ENCODE results near the gene PANK1. TPM values are rescaled to one million over a fixed set of nuclear protein-coding genes. Genes with fewer than 3 reads are reported as not detected.

The PANK1 gene
- total RNA-seq (2022; extraction: Qiagen RNA extraction): 5.5 to 7.2 TPM (median 6.0 TPM) in 5 replicates

GRCh38 chr10:89644967-89645741, at the start of gene PANK1:
PANK1 (minus strand) TSS chr10:89645242; CDS start chr10:89644891, 351 bp downstream.

DNA sequence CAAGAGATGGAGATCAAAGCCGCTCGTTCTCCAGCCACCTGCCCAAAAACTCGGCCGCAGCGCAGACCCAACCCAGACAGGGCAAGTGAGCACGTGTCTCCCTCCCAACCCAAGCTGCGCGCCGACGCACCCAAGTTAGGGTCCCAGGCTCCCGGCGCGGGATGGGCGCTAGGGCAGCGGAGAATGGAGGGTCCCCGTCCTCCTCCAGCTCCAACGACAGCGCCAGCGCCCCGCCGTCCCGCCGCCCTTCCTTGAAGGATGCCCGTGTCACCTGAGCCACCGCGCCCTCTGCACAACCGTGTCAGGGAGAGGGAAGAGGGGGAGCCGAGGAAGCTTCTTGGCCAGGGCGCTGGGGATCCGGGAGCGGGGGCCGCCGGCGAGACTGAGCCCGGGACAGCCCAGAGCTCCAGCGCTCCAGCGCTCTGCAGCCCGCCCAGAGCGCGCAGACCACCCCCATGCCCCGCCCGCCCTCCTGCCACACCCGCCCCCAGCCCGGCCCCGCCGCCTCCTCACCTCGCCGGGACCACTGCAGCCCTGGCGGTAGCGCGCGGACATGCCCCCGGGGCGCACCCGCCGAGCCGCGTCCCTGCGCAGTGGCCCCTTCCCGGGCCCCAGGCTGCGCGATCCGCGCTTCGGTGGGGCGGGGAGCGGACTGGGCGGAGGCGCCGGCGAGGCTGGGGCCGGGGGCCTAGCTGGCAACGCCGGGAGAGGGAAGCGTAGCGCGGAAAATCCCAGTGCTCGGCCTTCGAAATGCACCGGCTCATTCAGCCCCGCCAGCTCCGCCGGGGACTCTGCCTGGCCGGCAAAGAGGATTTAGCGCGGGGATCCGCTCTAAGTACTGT, 109.7 kb downstream of the PANK1 start, which contains the start of gene SLC16A12:
TSS of gene SLC16A12 (minus strand) at position 424 of the 842 bp plus-strand sequence. CDS start 73,016 bp downstream, outside the sequence.

Other genes with a start within 250 kb of the PANK1 start
- 5.8 to 11.3 TPM (median 8.0 TPM) in 5 replicates for gene IFIT5, start 230.7 kb downstream of the PANK1 start, total RNA-seq (2022; extraction: Qiagen RNA extraction)
- 0.05 to 0.16 TPM (median 0.05 TPM) in 5 replicates for gene SLC16A12, start 109.6 kb downstream of the PANK1 start, total RNA-seq (2022; extraction: Qiagen RNA extraction)
- gene KIF20B, start 56.3 kb upstream of the PANK1 start, total RNA-seq (2022; extraction: Qiagen RNA extraction): 11.2 to 17.1 TPM (median 14.4 TPM) in 5 replicates

Data from A549 treated with CORT108297 at 1 μM for 4 hours (cell line).